Activated naive CD4-positive, alpha-beta T cell (primary cell): Measurements from ENCODE around the gene USP6.
"Not testable (repeated sequence)": the region's sequence is repeated elsewhere in the genome, so short reads cannot be mapped to it uniquely, and the experiment has no call there.

ENCODE experiments used
- DNase-seq, 4 experiments: peaks; one replicate each; lab custom pipeline; 2025; lab: John Stamatoyannopoulos, UW

Gene USP6

DNA sequence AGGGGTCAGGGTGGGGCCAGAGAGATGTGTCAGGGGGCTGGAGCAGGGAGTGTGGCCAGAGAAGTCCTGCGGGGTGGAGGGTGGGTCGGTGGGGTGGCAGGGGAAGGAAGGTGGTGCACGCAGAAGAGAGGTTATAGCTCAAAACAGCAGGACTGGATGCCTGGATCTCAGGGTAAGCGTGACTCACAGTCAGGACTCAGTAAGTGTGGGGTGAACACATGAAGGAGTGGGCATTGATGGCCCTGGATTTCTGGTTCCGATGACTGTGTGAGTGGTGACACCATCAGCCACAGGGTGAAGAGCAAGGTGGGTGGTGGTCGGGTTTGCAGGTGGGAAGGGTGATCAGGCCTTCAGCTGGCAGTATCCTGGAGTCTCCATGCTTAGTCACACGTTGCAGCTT is 6.2 kb downstream of the USP6 start:
- DNase-seq: not testable (repeated sequence)

GRCh38 chr17:5122586-5123342 is 6.9 kb downstream of the USP6 start:
- no peak for DNase-seq

DNA sequence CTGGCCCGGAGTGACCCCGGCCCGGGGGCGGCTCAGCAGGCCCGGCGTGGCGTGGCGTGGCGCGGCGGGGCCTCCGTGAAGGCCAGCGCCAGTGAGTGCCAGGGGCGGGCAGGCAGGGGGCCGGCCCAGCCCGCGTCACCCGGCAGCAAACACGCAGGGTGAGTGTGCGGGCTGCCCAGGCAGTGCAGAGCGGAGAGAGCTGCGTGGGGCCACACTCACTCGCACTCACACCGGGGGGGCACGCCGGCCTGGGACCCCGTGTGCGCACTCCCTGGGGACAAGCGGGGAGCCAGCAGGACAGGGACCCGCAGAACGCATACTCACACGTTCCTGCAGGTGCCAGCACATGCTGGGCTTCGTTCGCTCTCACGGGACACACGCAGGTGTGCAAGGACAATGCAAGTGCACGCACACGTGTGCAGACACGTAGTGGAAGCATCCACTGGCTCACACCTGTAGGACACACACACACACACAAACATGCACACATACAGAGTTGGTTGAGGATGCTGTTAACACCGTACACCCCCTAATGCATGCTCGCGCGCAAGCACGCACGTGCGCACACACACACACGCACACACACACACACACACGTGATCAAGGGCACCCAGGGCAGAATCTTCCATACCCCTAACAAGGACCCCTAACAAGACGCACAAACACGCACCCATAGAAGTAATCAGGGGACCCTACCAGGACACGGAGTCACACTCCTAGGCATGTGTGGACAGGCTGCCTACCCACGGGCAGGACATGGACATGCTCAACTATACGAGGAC is 7.7 kb downstream of the USP6 start:
- no peak for DNase-seq

DNA sequence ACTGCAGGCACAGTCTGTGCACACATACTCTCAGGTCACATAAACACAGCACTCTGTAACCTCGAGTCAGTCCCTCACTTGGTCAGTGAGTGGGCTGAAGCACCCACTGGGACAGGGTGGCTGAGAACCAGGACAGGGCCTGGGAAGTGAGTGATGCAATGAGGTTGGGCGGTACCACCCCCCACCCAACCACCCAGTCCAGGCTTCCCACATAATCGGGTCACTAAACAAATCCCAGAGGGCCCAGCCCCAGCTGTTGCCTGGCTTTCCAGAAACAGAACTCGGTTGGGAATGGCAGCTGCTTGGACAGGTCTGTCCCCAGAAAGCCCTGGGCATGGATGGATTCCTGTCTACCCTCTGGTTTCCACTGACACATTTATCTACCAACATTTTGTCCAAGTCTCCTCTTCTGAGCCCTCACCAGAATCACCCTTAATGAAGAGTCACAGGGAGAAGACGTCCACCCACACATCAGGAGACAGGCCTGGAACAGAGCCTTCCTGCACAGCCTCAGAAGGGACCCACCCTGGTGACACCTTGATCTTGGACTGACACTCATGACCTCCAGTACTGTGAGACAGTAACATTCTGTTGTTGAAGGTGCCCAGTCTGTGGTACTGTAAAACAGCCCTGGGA is 8.4 kb downstream of the USP6 start:
- DNase-seq: not testable (repeated sequence)

DNA sequence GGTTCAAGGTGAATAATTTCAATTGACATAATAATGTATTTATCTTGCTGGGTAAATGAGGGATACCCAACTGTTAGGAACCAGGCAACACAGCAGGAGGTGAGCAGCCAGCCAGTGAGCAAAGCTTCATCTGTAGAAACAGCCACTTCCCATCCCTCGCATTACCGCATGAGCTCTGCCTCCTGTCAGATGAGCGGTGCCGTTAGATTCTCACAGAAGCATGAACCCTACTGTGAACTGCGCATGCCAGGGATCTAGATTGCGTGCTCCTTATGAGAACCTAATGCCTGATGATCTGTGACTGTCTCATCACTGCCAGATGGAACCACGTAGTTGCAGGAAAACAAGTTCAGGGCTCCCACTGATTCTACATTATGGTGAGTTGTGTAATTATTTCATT is 9.1 kb downstream of the USP6 start:
- not testable (repeated sequence) for DNase-seq

GRCh38 chr17:5126719-5127488 is 11.1 kb downstream of the USP6 start:
- DNase-seq: no peak

- DNase-seq: no peak
Observed at GRCh38 chr17:5127910-5128309, 12.1 kb downstream of the USP6 start.

GRCh38 chr17:5128387-5128786 is 12.6 kb downstream of the USP6 start:
- not testable (repeated sequence) for DNase-seq

GRCh38 chr17:5128905-5129535 is 13.2 kb downstream of the USP6 start:
- DNase-seq: no peak

DNA sequence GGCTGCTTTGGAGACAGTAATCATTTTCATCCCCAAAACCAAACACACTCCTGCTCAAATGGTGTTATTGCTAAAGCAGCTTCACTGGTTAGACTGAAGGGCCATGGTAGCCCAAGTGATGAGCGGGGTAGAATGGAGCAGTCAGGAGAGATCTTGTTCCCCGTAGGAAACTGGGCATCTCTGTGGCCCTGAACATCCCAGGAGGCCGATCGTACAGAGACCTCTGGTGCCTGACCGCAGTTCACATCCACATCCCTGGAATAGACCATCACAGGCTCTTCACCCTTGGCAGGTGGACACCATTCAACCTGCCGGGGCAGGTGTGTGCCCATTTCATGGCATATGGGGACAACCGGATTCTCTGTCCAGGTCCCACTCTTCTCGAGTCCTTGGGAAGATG is 13.9 kb downstream of the USP6 start:
- DNase-seq: not testable (repeated sequence)

GRCh38 chr17:5130261-5130660 is 14.4 kb downstream of the USP6 start:
- DNase-seq: not testable (repeated sequence)

DNA sequence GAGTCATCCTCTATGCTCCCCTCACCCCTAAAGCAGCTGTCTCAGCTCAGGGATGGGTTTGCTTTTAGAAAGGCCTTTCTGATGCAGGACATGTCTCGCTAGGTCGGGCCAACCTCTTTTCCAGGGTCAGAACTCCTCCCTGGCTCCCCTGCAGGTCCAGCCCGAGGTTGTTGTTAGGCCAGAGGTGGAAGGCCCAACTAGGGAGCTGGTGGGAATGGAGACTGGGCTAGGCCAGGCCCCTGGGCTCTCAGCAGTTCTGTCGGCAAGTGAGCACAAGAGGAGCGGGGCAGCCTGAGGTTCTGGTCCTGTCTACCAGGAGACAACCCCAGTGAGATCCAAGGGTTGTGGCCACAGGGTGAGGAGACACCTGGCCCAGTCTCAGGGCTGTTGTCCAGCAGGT is 14.9 kb downstream of the USP6 start:
- not testable (repeated sequence) for DNase-seq

- no peak for DNase-seq
Observed at GRCh38 chr17:5131146-5131715, 15.4 kb downstream of the USP6 start.

DNA sequence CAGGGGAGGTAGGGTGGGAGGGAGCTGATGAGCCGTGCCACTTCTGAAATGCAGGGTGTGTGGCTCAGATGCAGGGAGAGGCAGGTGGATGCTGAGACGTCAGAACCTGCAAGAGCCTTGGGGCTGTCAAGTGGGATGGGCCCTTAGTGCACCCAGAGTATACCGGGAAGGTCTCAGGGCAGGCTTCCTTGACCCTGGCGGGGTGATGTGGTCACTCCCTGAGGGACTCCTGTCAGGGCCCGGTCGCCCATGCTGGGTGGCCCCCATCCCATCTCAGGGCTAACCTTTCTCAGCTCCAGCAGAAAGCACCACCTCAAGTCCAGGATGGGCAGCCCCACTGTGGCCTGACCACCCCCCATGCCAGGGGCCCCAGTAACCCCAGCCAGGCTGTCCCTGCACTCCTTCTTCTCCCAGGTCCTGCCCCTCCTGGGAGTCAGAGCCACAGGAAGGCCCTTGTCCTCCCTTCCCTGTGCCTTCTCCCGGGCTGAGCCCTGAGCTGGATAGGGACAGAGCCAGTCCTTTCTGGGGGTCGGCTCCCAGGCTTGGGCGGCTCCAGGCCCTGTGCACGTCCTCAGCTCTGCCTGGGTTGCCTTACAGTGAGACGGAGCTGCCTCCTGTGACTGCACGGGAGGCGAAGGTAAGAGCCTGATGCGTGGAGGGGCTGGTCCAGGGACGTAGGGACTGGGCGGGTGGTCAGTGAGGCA is 16.1 kb downstream of the USP6 start:
- not testable (repeated sequence) for DNase-seq

- not testable (repeated sequence) for DNase-seq
Observed at GRCh38 chr17:5132503-5133225, 16.8 kb downstream of the USP6 start.

GRCh38 chr17:5133311-5133710 is 17.5 kb downstream of the USP6 start:
- no peak for DNase-seq

DNA sequence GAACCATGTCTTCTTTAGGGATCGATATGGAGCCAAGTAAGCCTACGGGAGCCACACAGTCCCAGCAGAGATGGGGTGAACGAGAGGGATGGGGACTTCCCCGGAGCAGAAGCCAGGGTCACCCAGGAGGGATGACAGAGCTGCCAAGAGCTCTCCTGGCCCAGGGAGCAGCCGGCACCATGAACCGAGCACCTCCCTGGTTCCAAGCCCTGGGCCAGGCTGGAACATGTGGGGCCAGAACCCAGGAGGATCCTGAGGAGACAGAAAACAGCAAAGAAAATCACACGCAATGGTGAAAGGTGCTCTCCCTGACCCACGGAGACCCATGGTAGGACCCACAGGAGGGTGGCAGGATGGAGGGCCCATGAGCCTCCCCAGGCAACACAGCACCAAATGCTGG is 18.1 kb downstream of the USP6 start:
- DNase-seq: not testable (repeated sequence)

DNA sequence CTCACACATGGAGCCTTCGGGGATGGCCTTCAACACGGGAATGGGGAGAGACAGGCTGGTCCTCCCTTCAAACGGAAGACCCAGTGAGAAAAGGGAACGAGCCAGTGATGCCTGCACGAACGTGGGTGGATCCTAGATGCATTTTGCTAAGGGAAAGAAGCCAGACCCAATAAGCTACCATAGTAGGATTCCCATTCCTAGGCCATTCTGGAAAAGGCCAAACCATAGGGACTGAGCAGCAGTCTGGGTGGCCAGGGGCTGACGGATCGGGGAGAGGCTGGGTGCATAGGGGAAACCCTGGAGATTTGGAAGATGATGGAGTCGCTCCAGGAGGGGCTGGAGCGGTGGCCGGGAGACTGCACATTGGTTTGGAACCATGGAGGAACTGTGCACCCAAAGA is 18.7 kb downstream of the USP6 start:
- not testable (repeated sequence) for DNase-seq

- not testable (repeated sequence) for DNase-seq
Observed at GRCh38 chr17:5135131-5135712, 19.4 kb downstream of the USP6 start.
